Neural cell (in vitro differentiated cells): Measurements from ENCODE around the gene TRAT1. TPM values are rescaled to one million over a fixed set of nuclear protein-coding genes. Genes with fewer than 3 reads are reported as not detected.

ENCODE experiments used
- H2AFZ ChIP-seq: fragments of 200-600, 300-800 bp; sonication (generic), shearing (Covaris generic); 2 replicates; pipeline ENCODE4 v1.6.0; 2014; ENCODE audit warnings: low read depth, mild to moderate bottlenecking, antibody characterized with exemption, low read length, moderate library complexity
- H3F3A ChIP-seq: fragments of 200-600 bp; shearing (Covaris generic); 2 replicates; pipeline ENCODE4 v1.6.1; 2016; ENCODE audit warnings: mild to moderate bottlenecking, moderate library complexity, mixed read lengths, antibody characterized with exemption, low read length; ENCODE audit not compliant: insufficient read depth, poor library complexity, severe bottlenecking
- H3K27ac ChIP-seq: fragments of 200-600, 300-800 bp; sonication (generic), shearing (Covaris generic); 2 replicates; pipeline ENCODE4 v1.5.1; 2014; ENCODE audit warnings: mild to moderate bottlenecking, low read length, moderate library complexity
- H3K27me3 ChIP-seq: fragments of 300-800, 200-600 bp; sonication (generic), shearing (Covaris generic); 2 replicates; pipeline ENCODE4 v1.6.0; 2014; ENCODE audit warnings: mild to moderate bottlenecking, low read depth, low read length, moderate library complexity; ENCODE audit not compliant: insufficient read depth
- H3K36me3 ChIP-seq: fragments of 300-800, 200-600 bp; sonication (generic), shearing (Covaris generic); 2 replicates; pipeline ENCODE4 v1.5.1; 2014; ENCODE audit warnings: mild to moderate bottlenecking, antibody characterized with exemption, low read length, moderate library complexity; ENCODE audit not compliant: insufficient read depth
- H3K4me2 ChIP-seq: fragments of 300-800, 200-600 bp; sonication (generic), shearing (Covaris generic); 2 replicates; pipeline ENCODE4 v1.6.0; 2014; ENCODE audit warnings: mild to moderate bottlenecking, low read length
- H3K4me3 ChIP-seq: fragments of 300-800, 200-600 bp; sonication (generic), shearing (Covaris generic); 2 replicates; pipeline ENCODE4 v1.5.1; 2014; ENCODE audit warnings: mild to moderate bottlenecking, low read length, moderate library complexity
- H3K79me2 ChIP-seq: fragments of 200-600 bp; shearing (Covaris generic); replicated peaks from 2 replicates; pipeline ENCODE4 v1.6.0; 2014; ENCODE audit warnings: mild to moderate bottlenecking, low read length, moderate library complexity; ENCODE audit not compliant: insufficient read depth
- H3K9ac ChIP-seq: fragments of 300-800, 200-600 bp; sonication (generic), shearing (Covaris generic); 2 replicates; pipeline ENCODE4 v1.6.1; 2016; ENCODE audit warnings: mild to moderate bottlenecking, low read length, mixed read lengths
- H3K9me2 ChIP-seq: fragments of 200-600 bp; shearing (Covaris generic); 2 replicates; pipeline ENCODE4 v1.6.1; 2016; ENCODE audit warnings: mild to moderate bottlenecking, low read length, mixed read lengths; ENCODE audit not compliant: insufficient read depth
- H3K9me3 ChIP-seq: fragments of 200-600, 300-800 bp; sonication (generic), shearing (Covaris generic); 2 replicates; pipeline ENCODE4 v1.6.1; 2016; ENCODE audit warnings: mild to moderate bottlenecking, mixed run types, low read length, moderate library complexity, mixed read lengths
- H4K20me1 ChIP-seq: fragments of 200-600 bp; shearing (Covaris generic); 2 replicates; pipeline ENCODE4 v1.6.1; 2016; ENCODE audit warnings: mild to moderate bottlenecking, mixed run types; ENCODE audit not compliant: insufficient read depth
- CTCF ChIP-seq: fragments of 450-650 bp; IDR thresholded peaks from 2 replicates; pipeline ENCODE4 v1.5.1; 2014; ENCODE audit warnings: antibody characterized with exemption, mild to moderate bottlenecking, moderate library complexity; ENCODE audit not compliant: poor library complexity, severe bottlenecking
- EP300 ChIP-seq: fragments of 450-650 bp; conservative IDR thresholded peaks from 2 replicates; pipeline ENCODE4 v1.6.1; 2014; ENCODE audit warnings: antibody characterized with exemption, mild to moderate bottlenecking, moderate library complexity; ENCODE audit not compliant: poor library complexity, severe bottlenecking
- EZH2 ChIP-seq: fragments of 200-600, 300-800 bp; shearing (Covaris generic), sonication (generic); IDR thresholded peaks from 2 replicates; pipeline ENCODE4 v1.6.1; 2014; ENCODE audit warnings: antibody characterized with exemption, low read length, borderline replicate concordance, mild to moderate bottlenecking; ENCODE audit not compliant: insufficient read depth, poor library complexity, severe bottlenecking
- MXI1 ChIP-seq: fragments of 450-650 bp; conservative IDR thresholded peaks from 2 replicates; pipeline ENCODE4 v1.6.1; 2014; ENCODE audit warnings: antibody characterized with exemption, mild to moderate bottlenecking; ENCODE audit not compliant: poor library complexity, severe bottlenecking
- POLR2AphosphoS5 ChIP-seq: IDR thresholded peaks from 2 replicates; pipeline ENCODE4 v1.6.1; 2012
- RAD21 ChIP-seq: fragments of 450-650 bp; conservative IDR thresholded peaks from 2 replicates; pipeline ENCODE4 v1.6.1; 2014; ENCODE audit warnings: antibody characterized with exemption, mild to moderate bottlenecking, moderate library complexity
- REST ChIP-seq: IDR thresholded peaks from 2 replicates; pipeline ENCODE4 v1.6.1; 2012; ENCODE audit warnings: borderline replicate concordance
- SMC3 ChIP-seq: fragments of 450-650 bp; conservative IDR thresholded peaks from 2 replicates; pipeline ENCODE4 v1.6.1; 2014; ENCODE audit warnings: antibody characterized with exemption, mild to moderate bottlenecking, moderate library complexity; ENCODE audit not compliant: poor library complexity
- TAF1 ChIP-seq: IDR thresholded peaks from 2 replicates; pipeline ENCODE4 v1.6.1; 2012; ENCODE audit warnings: low read depth
- polyA plus RNA-seq: library from polyadenylated mRNA; depleted of rRNA; stranded (reverse); fragments of >200 nt; gene quantifications from 2 replicates; pipeline ENCODE4 v1.2.3, GENCODE V29; 2014

The TRAT1 gene
- polyA plus RNA-seq, 1 donor from 2014 or later, result not detected

- H3K9me2 ChIP-seq, result no peaks in the 10 kb centered on the region
- H3K79me2 ChIP-seq, result no peaks in the 10 kb centered on the region
- H3K4me2 ChIP-seq, result no peak overlapping the region
- H3K27ac ChIP-seq, result no peak overlapping the region
- H3K27me3 ChIP-seq, result no peaks in the 10 kb centered on the region
- no peaks in the 10 kb centered on the region for H3K36me3 ChIP-seq
- no peak overlapping the region for H3K9ac ChIP-seq
- no peak overlapping the region for H2AFZ ChIP-seq
- H3K4me3 ChIP-seq, result no peak overlapping the region
- H3F3A ChIP-seq, result no peaks in the 10 kb centered on the region
- no peaks in the 10 kb centered on the region for H3K9me3 ChIP-seq
- TF ChIP-seq MXI1, result no peak
- TF ChIP-seq CTCF, result no peak
- TF ChIP-seq REST, result no peak
- no peak for TF ChIP-seq EP300
- TF ChIP-seq EZH2, result no peak
- TF ChIP-seq TAF1, result no peak
- TF ChIP-seq SMC3, result no peak
- TF ChIP-seq RAD21, result no peak
- no peak for TF ChIP-seq POLR2AphosphoS5
- H4K20me1 ChIP-seq, result no peaks in the 10 kb centered on the region
Observed at GRCh38 chr3:108779496-108779895, 43.1 kb upstream of the TRAT1 start.

- TF ChIP-seq TAF1 (no peak), EZH2 (no peak), RAD21 (no peak), CTCF (no peak), EP300 (no peak), MXI1 (no peak), REST (no peak), POLR2AphosphoS5 (no peak), SMC3 (no peak)
- no peak overlapping the region for H3K9ac ChIP-seq
- no peaks in the 10 kb centered on the region for H3K9me2 ChIP-seq
- no peak overlapping the region for H3K4me3 ChIP-seq
- H3K9me3 ChIP-seq, result no peaks in the 10 kb centered on the region
- H3K27ac ChIP-seq, result no peak overlapping the region
- no peaks in the 10 kb centered on the region for H3K27me3 ChIP-seq
- no peaks in the 10 kb centered on the region for H3F3A ChIP-seq
- no peaks in the 10 kb centered on the region for H3K79me2 ChIP-seq
- H2AFZ ChIP-seq, result no peak overlapping the region
- H4K20me1 ChIP-seq, result no peaks in the 10 kb centered on the region
- no peaks in the 10 kb centered on the region for H3K36me3 ChIP-seq
- H3K4me2 ChIP-seq, result no peak overlapping the region
Observed at GRCh38 chr3:108780235-108780634, 42.4 kb upstream of the TRAT1 start.
